GM19193 (cell line): Measurements from ENCODE around the gene KRTAP10-11.

Experiments used
- POLR2A ChIP-seq: IDR thresholded peaks from 4 replicates; pipeline ENCODE4 v1.6.1; 2011; ENCODE audit not compliant: insufficient read depth, insufficient read length; ENCODE audit errors: extremely low read depth

Gene KRTAP10-11

DNA sequence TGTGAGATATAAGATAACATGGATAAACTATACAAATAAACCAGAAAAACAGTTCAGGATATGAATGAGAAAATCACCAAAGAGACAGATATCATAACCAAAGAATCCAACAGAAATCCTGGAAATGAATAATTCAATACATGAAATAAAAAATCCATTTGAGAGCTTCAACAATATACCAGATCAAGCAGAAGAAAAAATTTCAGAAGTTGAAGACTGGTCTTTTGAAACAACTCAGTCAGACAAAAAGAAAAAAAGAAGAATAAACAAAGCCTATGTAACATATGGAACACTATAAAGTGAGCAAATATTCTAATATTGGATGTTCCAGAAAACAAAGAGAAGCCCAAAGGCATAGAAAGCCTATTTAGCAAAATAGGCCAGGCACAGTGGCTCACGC, 25.7 kb downstream of the KRTAP10-11 start:
- TF ChIP-seq POLR2A = no peak

DNA sequence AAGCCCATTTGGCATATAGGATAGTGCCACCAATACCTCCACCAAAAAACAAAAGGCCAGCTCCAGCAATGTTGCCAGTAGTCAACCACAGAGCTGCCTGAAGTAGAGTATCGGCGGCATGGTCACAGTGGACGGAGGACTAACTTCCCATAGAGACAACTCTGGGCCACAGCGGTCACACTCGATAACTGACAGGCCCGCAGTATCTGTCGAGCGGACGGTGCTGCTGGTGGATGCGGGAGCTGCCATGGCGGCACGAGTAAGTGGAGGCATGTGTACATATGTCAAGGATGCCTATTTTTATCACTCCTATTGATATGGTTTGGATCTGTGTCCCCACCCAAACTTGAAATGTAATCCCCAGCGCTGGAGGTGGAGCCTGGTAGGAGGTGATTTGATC, 31.7 kb downstream of the KRTAP10-11 start:
- no peak for TF ChIP-seq POLR2A

DNA sequence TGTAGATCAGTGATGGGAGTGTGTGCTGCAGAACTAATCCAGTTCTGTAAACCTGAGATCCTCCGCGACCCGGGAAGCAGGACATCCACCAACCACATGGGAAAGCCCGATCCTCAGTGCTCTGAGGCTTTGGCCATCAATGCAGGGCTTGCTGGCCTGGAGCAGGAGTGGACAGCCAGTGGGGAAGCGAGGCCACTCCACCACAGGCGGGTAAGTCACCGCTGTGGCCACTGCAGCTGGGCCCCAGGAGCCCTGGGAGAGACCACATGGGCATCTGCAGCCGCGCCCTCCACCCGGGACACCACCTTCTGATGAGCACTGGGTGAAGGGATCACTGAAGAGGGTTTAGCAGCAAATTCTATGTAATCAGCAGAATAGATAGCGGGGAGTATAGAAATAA, 34.9 kb downstream of the KRTAP10-11 start:
- no peak for TF ChIP-seq POLR2A

DNA sequence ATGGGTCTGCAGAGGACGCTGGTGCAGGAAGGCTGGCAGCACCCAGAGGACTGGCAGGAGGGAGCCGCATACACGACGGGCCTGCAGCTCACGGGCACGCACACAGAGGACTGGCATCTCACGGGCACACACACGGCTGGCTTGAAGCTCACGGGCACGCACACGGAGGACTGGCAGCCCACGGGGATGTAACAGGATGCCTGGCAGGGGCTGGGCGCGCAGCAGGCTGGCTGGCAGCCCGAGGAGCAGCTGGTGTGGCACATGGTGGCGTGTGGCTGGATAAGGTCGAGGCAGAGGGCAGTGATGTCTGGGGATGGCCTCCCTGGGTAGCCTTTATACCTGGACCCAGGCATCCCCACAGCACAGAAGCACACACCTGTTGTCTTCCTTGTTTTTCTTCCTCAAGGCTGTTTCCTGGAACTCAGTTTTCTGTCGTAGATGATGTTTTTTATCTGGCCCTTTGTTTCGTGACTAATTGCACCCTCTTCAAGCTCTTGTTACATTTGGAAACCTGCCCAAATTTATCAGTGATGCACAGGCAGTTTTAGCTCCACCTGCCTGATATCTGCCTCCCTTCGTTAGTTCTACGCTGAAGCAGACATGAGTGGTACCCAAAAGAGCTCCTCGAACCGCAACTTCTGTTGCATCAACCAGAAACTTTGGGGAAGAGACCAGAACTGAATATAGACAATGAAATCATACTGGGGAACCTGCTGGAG, 35.8 kb downstream of the KRTAP10-11 start, which contains the start of gene KRTAP12-1:
Gene KRTAP12-1, minus strand, starts transcription at position 303 of the 719 bp plus-strand sequence. Its CDS starts 40 bp downstream, at position 263.
- TF ChIP-seq POLR2A = no peak

DNA sequence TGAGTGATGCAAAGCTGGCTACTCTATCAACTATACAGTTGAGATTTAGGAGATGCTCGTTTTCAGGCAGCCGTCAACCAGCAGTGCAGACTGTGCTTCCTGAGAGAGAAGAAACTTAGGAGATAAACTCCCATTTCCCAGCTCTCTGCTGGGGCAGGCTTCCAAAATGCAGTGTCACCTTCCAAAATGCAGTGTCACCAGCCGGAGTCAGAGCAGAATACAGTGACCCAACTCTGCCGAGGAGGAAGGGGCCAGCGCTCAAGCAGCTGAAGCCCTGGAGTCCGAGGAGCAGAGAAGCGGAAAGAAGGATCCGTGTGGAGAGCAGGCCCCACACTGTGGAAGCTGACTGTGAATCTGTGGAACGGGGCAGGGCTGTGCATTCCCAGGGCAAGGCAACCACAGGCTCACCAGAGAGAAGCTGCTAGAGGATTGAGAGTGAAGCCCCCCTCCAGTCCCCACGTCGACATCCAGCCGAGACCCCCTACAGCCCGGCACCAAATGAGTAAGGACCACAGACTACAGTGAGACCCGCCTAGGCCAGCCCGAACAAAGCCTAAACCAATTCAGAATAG, 36.5 kb downstream of the KRTAP10-11 start:
- TF ChIP-seq POLR2A = no peak

DNA sequence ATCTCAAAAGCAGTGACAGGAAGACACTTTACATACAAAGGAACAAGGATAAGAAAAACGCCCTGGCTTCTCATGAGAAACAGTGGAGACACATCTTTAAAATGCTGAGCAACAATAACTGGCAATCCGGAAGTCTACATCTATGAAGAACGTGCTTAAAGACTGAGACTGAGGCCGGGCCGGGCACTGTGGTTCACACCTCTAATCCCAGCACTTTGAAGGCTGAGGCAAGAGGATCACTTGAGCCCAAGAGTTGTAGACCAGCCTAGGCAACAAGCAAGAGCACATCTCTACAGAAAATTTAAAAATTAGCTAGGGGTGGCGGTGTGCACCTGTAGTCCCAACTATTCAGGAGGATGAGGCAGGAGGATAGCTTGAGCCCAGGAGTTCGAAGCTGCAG, 37.9 kb downstream of the KRTAP10-11 start:
- no peak for TF ChIP-seq POLR2A

DNA sequence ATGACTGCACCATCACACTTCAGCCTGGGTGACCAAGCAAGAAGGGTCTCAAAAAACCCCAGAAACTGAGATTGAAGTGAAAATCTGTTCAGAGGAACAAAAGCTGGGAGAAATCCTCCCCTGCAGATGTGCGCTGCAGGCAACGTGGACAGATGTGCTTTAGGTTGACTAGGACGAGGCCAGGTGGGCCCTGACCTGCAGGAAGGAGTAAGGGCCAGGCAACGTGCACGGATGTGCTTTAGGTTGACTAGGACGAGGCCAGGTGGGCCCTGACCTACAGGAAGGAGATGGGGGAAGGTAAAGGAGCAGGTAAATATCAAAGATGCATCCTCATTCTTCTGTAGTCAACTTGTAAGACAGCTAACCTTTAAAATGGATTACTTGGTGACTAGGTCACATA, 38.3 kb downstream of the KRTAP10-11 start:
- no peak for TF ChIP-seq POLR2A

DNA sequence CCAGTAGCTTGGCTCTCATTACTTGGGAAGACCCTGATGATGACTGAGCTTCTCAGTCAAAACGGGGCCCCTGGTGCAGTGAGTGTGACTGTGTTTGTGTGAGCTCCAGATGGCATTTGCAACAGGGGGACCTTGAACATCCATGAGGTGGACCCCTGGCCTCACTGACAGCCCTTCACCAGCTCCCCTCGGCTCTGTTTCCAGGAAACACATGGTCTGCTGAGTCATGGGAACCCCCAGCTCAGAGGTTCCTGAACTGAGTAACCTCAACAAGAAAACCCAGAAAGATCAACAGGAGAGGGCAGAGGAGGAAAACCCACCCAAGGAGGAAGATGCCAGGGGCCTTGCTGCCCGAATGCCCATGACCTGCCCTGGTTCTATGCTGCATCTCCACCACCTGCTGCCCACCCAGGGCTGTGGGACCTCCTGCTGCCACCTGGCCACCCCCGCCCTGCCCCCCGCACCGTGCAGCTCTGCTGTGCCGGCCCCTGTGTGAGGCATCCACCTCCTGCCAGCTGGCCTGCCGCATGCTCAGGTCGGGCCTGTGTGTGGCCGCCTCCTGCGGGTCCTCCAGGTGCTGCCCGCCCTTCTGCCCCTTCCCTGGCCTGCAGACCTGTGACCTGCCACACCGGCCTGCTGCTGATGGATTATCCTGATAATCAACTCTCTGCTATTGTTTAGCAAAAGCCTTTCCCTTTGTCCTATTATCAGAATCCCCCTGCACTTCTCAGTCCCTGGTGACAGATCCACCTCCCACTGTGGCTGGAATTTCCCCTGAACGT, 40.0 kb downstream of the KRTAP10-11 start:
- no peak for TF ChIP-seq POLR2A

DNA sequence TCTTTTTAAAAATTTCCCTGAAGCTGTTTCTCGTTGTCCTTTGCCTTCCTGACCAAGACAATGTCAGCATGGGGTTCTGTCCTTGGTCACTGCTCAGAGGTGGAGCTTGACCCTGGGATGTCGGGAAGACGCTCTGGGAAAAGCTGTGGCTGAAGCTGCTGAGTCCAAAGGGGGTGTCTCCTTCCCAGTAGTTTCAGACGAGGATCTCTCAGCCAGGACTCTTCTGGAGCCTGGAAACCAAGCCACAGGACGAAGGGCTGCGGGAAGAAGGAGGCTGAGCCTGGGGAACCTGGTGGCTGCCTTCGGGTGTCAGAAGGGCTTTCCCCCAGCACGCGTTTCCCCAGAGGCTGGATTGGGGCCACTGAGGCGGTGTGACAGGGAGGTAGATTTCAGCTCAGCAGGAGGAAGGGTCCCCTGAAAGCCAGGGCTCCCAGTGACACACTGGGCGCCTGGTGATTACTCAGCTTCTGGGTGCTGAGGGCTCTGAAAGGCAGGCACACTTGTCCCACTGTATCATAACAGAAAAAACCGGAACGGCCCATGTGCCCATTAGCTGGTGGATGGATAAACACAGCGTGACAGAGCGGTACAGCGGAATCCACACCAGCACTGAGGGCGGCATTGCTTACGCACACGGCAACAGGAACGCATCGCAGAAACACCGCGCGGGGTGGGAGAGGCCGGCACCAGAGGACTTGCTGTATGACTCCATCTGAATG, 40.8 kb downstream of the KRTAP10-11 start:
- TF ChIP-seq POLR2A = no peak

DNA sequence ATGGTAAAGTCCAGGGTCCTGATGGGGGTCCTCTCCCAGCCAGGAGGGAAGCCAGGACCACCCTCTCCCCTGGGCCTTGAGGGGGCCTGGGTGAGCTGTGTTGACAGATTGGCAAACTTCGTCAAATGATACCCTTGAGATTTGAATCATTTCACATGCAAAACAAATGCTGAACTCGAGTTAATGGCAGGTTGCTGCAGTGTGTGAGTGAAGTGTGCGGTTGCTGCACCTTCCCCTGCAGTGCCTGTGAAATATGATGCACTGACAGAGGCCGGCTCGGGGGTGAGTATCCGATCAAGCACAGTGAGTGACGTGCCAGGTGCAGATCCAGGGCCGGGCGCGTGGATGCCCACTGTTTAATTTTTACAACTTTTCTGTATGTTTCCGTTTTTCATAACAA, 41.5 kb downstream of the KRTAP10-11 start:
- no peak for TF ChIP-seq POLR2A

DNA sequence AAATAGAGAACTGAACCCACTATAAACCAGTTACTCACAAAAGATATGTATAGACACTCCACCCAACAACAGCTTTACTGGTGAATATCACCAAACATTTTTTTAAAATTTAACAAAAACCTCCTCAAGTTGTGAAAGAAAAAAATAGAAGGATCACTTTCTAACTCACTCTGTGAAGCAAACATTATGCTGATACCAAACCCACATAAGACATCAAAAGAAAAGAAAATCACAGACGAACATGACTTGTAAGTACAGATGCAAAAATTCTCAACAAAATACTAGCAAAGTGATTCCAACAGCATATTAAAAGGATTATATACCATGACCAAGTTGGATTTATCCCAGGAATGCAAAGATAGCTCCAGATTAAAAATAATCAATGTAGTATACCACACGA, 45.5 kb downstream of the KRTAP10-11 start:
- TF ChIP-seq POLR2A = no peak

DNA sequence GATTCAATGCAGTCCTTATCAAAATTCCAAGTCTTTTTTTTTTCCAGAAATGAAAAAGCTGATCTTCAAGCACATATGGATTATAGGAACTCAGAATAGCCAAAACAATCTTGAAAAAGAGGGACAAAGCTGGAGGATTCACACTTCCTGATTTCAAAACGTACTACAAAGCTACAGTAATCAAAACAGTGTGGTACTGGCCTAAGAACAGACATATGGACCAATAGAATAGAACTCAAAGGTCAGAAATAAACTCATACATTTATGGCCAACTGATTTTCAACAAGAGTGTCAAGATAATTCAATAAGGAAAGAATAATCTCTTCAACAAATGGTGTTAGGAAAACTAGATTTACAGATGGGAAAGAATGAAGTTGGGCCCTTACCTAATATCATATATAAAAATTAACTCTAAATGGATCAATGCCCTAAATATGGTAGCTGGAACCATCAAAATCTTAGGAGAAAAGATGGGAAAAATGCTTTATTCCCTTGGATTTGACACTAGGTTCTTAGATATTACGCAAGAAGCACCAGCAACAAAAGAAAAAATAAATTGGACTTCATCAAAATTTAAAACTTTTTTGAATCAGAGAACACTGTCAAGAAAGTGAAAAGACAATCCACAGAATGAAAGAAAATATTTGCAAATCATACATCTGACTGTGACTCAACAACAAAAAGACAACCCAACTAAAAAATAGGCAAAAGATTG, 46.7 kb downstream of the KRTAP10-11 start:
- no peak for TF ChIP-seq POLR2A

DNA sequence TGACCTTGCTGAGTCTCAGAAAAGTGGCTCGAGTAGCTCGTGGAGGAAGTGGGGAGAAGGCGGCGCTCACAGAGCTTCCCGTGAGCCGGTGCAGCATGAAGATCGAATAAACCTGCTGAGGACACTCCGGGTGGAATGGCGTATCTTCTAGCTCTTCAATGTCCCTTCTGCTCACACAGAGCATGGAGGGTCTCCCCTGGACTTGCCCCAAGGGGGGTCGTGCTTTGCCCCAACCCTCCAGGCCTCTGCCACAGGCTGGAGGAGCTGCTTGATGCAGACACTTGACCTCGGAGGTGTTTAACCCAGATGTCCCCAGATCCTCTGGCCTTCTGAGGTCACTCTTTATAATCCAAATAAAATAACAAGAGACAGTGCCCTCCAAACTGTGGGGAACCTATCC, 48.6 kb downstream of the KRTAP10-11 start:
- no peak for TF ChIP-seq POLR2A

DNA sequence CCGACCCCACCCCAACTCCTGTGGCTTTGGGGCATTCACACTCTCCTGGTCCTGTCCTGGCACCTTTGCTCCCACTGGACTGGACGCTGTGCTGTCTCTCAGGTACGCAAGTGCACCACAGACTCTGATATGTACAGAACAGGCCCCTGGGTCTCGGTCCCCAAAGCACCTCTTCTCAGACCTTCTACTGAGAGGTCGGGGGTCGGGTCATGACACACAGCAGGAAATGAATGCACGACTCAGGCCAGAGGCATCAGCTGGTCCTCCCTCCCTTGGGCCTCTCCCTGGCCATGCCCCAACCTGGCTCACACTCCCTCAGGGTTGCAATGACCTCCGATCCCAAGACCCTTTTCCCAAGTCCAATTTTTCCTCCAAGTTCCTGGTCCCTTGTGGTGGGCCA, 49.0 kb downstream of the KRTAP10-11 start:
- no peak for TF ChIP-seq POLR2A
